H54 (cell line): ENCODE data around the gene CUEDC2.

ENCODE experiments used
- DNase-seq: peaks from one replicate; pipeline ENCODE4 v3.0.0; 2011; ENCODE audit warnings: low spot score, mixed read lengths; ENCODE audit not compliant: insufficient read length
- FAIRE-seq: peaks from 3 replicates; lab custom pipeline; 2011; peaks lifted over from hg19 to GRCh38; lab: Jason Lieb, UNC
- POLR2A ChIP-seq: IDR thresholded peaks from 2 replicates; pipeline ENCODE4 v1.6.1; 2011; ENCODE audit warnings: low read depth, mild to moderate bottlenecking, low read length

Gene CUEDC2

GRCh38 chr10:102404361-102405107 is 27.8 kb downstream of the CUEDC2 start:
- DNase-seq (no peak), FAIRE-seq (no peak)
- no peak; the same call in 1 of the 2 replicates for TF ChIP-seq POLR2A

GRCh38 chr10:102403115-102403514 is 29.3 kb downstream of the CUEDC2 start:
- FAIRE-seq: no peak

DNA sequence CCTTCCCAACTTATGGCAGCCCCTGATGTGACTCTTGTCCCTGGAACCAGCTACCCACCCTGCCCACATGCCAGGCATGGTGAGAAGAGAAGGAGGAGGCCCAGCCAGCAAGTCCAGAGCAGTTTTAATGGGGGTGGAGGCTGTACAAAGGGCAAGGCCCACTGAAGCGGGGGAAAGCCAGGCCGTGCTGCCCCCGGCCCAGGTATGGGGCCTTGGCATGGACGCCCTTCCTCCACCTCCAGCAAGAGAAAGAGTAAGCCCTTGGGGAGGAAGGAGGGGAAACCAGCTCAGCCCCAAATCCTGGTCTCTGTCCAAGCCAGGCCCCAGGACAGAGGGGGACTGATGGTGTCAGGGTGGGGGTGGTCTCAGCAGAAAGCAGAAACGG is 29.9 kb downstream of the CUEDC2 start:
- no peak for DNase-seq
- no peak for TF ChIP-seq POLR2A
- FAIRE-seq: no peak

More at GRCh38 chr10:102403115-102403514, 29.3 kb downstream of the CUEDC2 start:
- DNase-seq: no peak
- TF ChIP-seq POLR2A: no peak

DNA sequence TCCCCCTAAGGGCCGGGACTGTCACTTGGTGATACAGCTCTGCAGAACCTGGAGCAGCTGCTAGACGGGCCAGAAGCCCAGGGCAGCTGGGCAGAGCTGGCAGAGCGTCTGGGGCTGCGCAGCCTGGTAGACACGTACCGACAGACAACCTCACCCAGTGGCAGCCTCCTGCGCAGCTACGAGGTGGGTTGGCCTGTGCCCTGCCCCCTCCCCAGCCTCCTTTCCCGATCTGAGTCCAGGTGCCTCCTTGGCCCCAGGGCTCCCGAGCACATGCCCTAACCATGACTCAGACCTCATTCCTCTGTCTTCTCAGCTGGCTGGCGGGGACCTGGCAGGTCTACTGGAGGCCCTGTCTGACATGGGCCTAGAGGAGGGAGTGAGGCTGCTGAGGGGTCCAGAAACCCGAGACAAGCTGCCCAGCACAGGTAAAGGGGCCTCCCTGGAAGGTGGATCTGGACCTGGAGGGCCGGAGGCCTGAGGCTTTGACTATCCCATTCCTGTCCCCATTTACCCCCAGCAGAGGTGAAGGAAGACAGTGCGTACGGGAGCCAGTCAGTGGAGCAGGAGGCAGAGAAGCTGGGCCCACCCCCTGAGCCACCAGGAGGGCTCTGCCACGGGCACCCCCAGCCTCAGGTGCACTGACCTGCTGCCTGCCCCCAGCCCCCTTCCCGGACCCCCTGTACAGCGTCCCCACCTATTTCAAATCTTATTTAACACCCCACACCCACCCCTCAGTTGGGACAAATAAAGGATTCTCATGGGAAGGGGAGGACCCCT is 30.5 kb downstream of the CUEDC2 start:
- FAIRE-seq (no peak), DNase-seq (peak; percentile 91)
- TF ChIP-seq POLR2A: no peak

DNA sequence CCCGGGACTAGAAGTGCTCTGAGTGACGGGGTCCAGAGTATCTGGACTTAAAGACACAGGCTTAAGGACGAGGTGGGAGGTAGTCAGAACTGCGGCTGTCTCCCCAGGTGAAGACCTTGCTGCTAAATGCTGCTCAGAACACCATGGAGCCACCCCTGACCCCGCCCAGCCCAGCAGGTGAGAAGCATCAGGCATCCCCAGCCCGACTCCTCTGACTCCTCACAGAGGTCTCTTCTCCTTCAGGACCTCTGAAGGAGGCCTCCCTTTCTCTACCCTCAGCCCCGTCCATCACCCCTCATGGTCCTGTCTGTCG is 31.1 kb downstream of the CUEDC2 start:
- DNase-seq: no peak
- no peak for TF ChIP-seq POLR2A
- FAIRE-seq: no peak

- DNase-seq (no peak), FAIRE-seq (no peak)
- no peak for TF ChIP-seq POLR2A
These were observed 31.6 kb downstream of the CUEDC2 start for GRCh38 chr10:102400598-102401341.

DNA sequence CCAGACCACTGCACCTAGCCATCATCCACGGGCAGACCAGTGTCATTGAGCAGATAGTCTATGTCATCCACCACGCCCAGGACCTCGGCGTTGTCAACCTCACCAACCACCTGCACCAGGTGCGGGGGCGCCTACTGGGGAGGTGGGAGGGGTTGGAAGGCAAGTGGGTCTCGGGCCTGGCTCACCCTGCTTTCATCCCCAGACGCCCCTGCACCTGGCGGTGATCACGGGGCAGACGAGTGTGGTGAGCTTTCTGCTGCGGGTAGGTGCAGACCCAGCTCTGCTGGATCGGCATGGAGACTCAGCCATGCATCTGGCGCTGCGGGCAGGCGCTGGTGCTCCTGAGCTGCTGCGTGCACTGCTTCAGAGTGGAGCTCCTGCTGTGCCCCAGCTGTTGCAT is 32.3 kb downstream of the CUEDC2 start:
- FAIRE-seq: no peak
- TF ChIP-seq POLR2A: no peak
- DNase-seq: no peak

GRCh38 chr10:102399217-102400021 is 33.0 kb downstream of the CUEDC2 start:
- no peak for FAIRE-seq
- peak; percentile 93 for DNase-seq
- peak; percentile 54 for TF ChIP-seq POLR2A

DNA sequence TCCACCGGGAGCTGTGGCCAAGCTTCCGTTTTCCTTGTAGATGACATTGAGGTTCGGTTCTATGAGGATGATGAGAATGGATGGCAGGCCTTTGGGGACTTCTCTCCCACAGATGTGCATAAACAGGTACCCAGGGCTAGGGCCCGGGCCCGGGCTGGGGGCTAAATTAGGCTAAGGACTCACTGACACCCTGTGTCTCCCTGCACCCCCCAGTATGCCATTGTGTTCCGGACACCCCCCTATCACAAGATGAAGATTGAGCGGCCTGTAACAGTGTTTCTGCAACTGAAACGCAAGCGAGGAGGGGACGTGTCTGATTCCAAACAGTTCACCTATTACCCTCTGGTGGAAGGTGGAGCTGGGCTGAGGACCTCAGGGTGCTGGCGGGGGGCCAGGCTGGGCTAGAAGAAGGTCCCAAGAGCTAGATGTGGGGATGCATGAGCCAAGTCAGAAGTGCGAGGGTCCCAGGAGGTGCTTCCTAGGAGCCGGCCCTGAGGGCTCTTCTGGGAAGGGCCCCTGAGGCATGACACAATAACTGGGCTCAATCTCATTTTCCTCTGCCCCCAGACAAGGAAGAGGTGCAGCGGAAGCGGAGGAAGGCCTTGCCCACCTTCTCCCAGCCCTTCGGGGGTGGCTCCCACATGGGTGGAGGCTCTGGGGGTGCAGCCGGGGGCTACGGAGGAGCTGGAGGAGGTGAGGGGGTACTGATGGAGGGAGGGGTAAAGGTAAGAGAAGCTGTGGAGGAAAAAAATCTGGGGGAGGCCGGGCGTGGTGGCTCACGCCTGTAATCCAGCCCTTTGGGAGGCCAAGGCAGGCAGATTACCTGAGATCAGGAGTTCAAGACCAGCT is 34.0 kb downstream of the CUEDC2 start:
- DNase-seq (no peak), FAIRE-seq (no peak)
- no peak for TF ChIP-seq POLR2A

DNA sequence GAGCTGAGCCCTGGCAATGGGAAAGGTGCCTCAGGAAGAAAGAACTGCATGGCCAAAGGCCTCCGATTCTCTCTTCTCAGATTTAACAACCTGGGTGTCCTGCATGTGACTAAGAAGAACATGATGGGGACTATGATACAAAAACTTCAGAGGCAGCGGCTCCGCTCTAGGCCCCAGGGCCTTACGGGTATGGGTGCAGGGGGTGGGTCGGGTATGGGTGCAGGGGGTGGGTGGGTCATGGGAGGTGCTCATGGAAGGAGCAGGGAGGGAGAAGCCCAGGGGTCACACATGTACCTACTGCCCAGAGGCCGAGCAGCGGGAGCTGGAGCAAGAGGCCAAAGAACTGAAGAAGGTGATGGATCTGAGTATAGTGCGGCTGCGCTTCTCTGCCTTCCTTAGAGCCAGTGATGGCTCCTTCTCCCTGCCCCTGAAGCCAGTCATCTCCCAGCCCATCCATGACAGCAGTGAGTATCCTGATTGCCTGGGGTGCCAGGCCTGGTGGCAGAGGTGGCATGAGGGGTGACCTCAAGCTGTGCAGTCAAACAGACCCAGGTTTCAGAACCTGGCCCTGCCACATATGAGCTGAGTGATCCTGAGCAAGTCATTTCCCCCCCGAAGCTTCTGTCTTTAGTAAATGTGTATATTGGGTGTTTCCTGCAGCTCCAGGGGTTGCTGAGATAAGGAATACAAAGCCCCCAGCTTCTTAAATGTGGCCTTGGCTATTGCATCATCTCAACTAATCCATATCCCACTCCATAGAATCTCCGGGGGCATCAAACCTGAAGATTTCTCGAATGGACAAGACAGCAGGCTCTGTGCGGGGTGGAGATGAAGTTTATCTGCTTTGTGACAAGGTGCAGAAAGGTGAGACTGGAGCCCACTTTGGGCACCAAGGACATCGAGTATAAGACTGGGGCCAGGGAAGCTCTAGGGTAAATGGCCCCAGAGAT is 34.9 kb downstream of the CUEDC2 start:
- DNase-seq (no peak), FAIRE-seq (no peak)
- no peak for TF ChIP-seq POLR2A

DNA sequence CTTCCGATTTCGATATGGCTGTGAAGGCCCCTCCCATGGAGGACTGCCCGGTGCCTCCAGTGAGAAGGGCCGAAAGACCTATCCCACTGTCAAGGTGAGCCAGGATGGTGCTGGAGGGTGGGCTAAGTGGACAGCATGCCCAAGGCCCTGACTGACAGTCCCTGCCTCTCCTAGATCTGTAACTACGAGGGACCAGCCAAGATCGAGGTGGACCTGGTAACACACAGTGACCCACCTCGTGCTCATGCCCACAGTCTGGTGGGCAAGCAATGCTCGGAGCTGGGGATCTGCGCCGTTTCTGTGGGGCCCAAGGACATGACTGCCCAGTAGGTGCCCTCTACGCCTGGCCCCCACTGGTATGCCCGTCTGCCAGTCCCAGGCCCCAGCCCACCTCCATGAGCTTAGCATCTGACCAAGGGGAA is 35.6 kb downstream of the CUEDC2 start:
- DNase-seq (no peak), FAIRE-seq (no peak)
- TF ChIP-seq POLR2A: no peak

- FAIRE-seq (no peak), DNase-seq (no peak)
- TF ChIP-seq POLR2A: no peak
These were observed 36.1 kb downstream of the CUEDC2 start for GRCh38 chr10:102396317-102396650.
